PC-9 (cell line): ENCODE results near the gene ZNF569.

Experiments
- EZH2 ChIP-seq: fragments of 200-600 bp; sonication (generic); IDR thresholded peaks from 2 replicates; pipeline ENCODE4 v1.8.0; 2017; ENCODE audit warnings: antibody characterized with exemption, low read depth
- TF ChIP-seq, protein P1 (sequence below): fragments of 200-600 bp; sonication (generic); conservative IDR thresholded peaks from 2 replicates; pipeline ENCODE4 v1.6.1; 2017; ENCODE audit warnings: mixed run types, antibody characterized with exemption, mild to moderate bottlenecking, moderate library complexity

DNA sequence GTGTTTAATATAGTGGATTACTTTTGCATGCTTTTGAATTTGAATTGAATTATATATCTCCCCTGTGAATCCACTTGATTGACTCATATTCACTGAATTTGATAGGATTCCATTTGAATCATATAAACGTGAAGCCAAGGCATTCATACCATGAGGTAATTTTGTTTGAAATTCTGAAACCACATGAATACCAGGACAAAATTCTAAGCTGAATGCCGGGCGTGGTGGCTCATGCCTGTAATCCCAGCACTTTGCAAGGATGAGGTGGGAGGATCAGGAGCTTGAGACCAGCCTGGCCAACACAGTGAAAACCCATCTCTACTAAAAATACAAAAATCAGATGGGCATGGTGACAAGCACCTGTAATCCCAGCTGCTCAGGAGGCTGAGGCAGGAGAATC lies 43.9 kb upstream of the ZNF569 start:
- TF ChIP-seq, protein P1, sequence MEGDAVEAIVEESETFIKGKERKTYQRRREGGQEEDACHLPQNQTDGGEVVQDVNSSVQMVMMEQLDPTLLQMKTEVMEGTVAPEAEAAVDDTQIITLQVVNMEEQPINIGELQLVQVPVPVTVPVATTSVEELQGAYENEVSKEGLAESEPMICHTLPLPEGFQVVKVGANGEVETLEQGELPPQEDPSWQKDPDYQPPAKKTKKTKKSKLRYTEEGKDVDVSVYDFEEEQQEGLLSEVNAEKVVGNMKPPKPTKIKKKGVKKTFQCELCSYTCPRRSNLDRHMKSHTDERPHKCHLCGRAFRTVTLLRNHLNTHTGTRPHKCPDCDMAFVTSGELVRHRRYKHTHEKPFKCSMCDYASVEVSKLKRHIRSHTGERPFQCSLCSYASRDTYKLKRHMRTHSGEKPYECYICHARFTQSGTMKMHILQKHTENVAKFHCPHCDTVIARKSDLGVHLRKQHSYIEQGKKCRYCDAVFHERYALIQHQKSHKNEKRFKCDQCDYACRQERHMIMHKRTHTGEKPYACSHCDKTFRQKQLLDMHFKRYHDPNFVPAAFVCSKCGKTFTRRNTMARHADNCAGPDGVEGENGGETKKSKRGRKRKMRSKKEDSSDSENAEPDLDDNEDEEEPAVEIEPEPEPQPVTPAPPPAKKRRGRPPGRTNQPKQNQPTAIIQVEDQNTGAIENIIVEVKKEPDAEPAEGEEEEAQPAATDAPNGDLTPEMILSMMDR, result no peak
- TF ChIP-seq EZH2, result no peak
